SU-DHL-6 (cell line): ENCODE data around the gene COL4A2.
"Not testable (repeated sequence)": the region's sequence is repeated elsewhere in the genome, so short reads cannot be mapped to it uniquely, and the experiment has no call there.

Experiments
- H2AFZ ChIP-seq: fragments of 200-600 bp; sonication (generic); 2 replicates; pipeline ENCODE4 v1.6.1; 2014; ENCODE audit warnings: low read depth, mild to moderate bottlenecking, moderate library complexity, mixed read lengths, antibody characterized with exemption, low read length; ENCODE audit not compliant: severe bottlenecking
- H3F3A ChIP-seq: fragments of 200-600 bp; shearing (Covaris generic); 2 replicates; pipeline ENCODE4 v1.6.0; 2016; ENCODE audit warnings: antibody characterized with exemption, mild to moderate bottlenecking; ENCODE audit not compliant: insufficient read depth
- H3K27ac ChIP-seq: fragments of 200-600 bp; sonication (generic); 2 replicates; pipeline ENCODE4 v1.5.1; 2016; ENCODE audit warnings: low read depth, mild to moderate bottlenecking, low read length, moderate library complexity, mixed read lengths
- H3K27me3 ChIP-seq: fragments of 200-600 bp; sonication (generic), shearing (Covaris generic); 2 replicates; pipeline ENCODE4 v1.6.0; 2014; ENCODE audit warnings: mild to moderate bottlenecking, low read length
- H3K36me3 ChIP-seq: fragments of 200-600 bp; sonication (generic); 2 replicates; pipeline ENCODE4 v1.6.1; 2014; ENCODE audit warnings: mild to moderate bottlenecking, low read length, mixed read lengths
- H3K4me2 ChIP-seq: fragments of 300-600, 200-600 bp; shearing (Covaris generic), sonication (generic); 2 replicates; pipeline ENCODE4 v1.6.0; 2014; ENCODE audit warnings: low read length, low read depth, mild to moderate bottlenecking; ENCODE audit not compliant: poor library complexity, severe bottlenecking
- H3K4me3 ChIP-seq: fragments of 200-600 bp; sonication (generic); 2 replicates; pipeline ENCODE4 v1.5.1; 2014; ENCODE audit warnings: antibody characterized with exemption, low read length, mild to moderate bottlenecking, mixed read lengths; ENCODE audit not compliant: insufficient read depth, poor library complexity, severe bottlenecking
- H3K79me2 ChIP-seq: fragments of 200-600 bp; sonication (generic); 2 replicates; pipeline ENCODE4 v1.6.1; 2014; ENCODE audit warnings: mild to moderate bottlenecking, low read length, moderate library complexity; ENCODE audit not compliant: insufficient read depth
- H3K9ac ChIP-seq: fragments of 200-600 bp; sonication (generic); 2 replicates; pipeline ENCODE4 v1.7.0; 2014; ENCODE audit warnings: mild to moderate bottlenecking, low read length
- H3K9me2 ChIP-seq: fragments of 200-600 bp; sonication (generic); replicated peaks from 2 replicates; pipeline ENCODE4 v1.6.1; 2014; ENCODE audit warnings: low read length; ENCODE audit not compliant: insufficient read depth
- H3K9me3 ChIP-seq: fragments of 200-600 bp; sonication (generic); 2 replicates; pipeline ENCODE4 v1.6.1; 2014; ENCODE audit warnings: low read length, mixed read lengths; ENCODE audit not compliant: insufficient read depth
- H4K20me1 ChIP-seq: fragments of 200-600 bp; sonication (generic); 2 replicates; pipeline ENCODE4 v1.6.1; 2014; ENCODE audit warnings: low read depth, mild to moderate bottlenecking, antibody characterized with exemption, low read length, moderate library complexity, mixed read lengths
- CTCF ChIP-seq: fragments of 200-600 bp; sonication (generic); IDR thresholded peaks from one replicate; pipeline ENCODE4 v1.5.1; 2017; ENCODE audit warnings: antibody characterized with exemption, mild to moderate bottlenecking, low read length, moderate library complexity; ENCODE audit not compliant: insufficient read depth, poor library complexity, severe bottlenecking
- EZH2phosphoT487 ChIP-seq: fragments of 200-600 bp; sonication (generic), shearing (Covaris generic); conservative IDR thresholded peaks from 2 replicates; pipeline ENCODE4 v1.6.1; 2018; ENCODE audit warnings: mild to moderate bottlenecking, antibody characterized with exemption, low read length, moderate library complexity, mixed read lengths

Gene COL4A2

GRCh38 chr13:110484290-110485048 lies 177.4 kb downstream of the COL4A2 start:
- Histone ChIP-seq H3F3A (no peaks in the 10 kb centered on the region), H3K9ac (no peak overlapping the region), H4K20me1 (no peaks in the 10 kb centered on the region), H3K4me3 (no peak overlapping the region), H2AFZ (no peak overlapping the region), H3K9me3 (no peaks in the 10 kb centered on the region), H3K27ac (no peak overlapping the region), H3K79me2 (no peaks in the 10 kb centered on the region), H3K27me3 (no peaks in the 10 kb centered on the region), H3K4me2 (no peak overlapping the region), H3K9me2 (no peaks in the 10 kb centered on the region), H3K36me3 (no peaks in the 10 kb centered on the region)
- TF ChIP-seq EZH2phosphoT487 = no peak
- no peak for TF ChIP-seq CTCF

DNA sequence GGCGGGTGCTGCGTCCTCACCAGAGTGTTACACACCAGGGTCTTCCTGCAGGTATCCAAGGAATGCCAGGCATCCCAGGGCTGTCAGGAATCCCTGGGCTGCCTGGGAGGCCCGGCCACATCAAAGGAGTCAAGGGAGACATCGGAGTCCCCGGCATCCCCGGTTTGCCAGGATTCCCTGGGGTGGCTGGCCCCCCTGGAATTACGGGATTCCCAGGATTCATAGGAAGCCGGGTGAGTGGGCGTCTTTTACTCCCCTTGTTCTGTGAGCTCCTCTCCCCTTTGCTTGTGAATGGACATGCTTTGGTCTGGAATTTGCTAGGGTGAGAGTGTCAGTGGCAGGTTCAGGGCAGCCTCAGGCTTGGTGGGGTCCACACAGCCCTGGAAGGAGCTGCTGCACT lies 178.5 kb downstream of the COL4A2 start:
- H3K9ac ChIP-seq = no peak overlapping the region
- H2AFZ ChIP-seq = no peak overlapping the region
- no peaks in the 10 kb centered on the region for H3F3A ChIP-seq
- H3K27ac ChIP-seq = no peak overlapping the region
- H3K9me3 ChIP-seq = no peaks in the 10 kb centered on the region
- no peaks in the 10 kb centered on the region for H3K79me2 ChIP-seq
- H3K4me3 ChIP-seq = no peak overlapping the region
- no peak overlapping the region for H3K4me2 ChIP-seq
- H3K27me3 ChIP-seq = no peaks in the 10 kb centered on the region
- no peaks in the 10 kb centered on the region for H3K36me3 ChIP-seq
- no peaks in the 10 kb centered on the region for H3K9me2 ChIP-seq
- TF ChIP-seq EZH2phosphoT487 (no peak), CTCF (no peak)
- no peaks in the 10 kb centered on the region for H4K20me1 ChIP-seq

GRCh38 chr13:110486061-110486715 lies 179.1 kb downstream of the COL4A2 start:
- H3K36me3 ChIP-seq = no peaks in the 10 kb centered on the region
- no peaks in the 10 kb centered on the region for H4K20me1 ChIP-seq
- no peak overlapping the region for H3K4me3 ChIP-seq
- no peak overlapping the region for H3K27ac ChIP-seq
- no peaks in the 10 kb centered on the region for H3K9me2 ChIP-seq
- no peak overlapping the region for H2AFZ ChIP-seq
- no peaks in the 10 kb centered on the region for H3K79me2 ChIP-seq
- no peaks in the 10 kb centered on the region for H3K27me3 ChIP-seq
- no peaks in the 10 kb centered on the region for H3F3A ChIP-seq
- H3K4me2 ChIP-seq = no peak overlapping the region
- H3K9ac ChIP-seq = no peak overlapping the region
- H3K9me3 ChIP-seq = no peaks in the 10 kb centered on the region
- TF ChIP-seq CTCF (no peak), EZH2phosphoT487 (no peak)

DNA sequence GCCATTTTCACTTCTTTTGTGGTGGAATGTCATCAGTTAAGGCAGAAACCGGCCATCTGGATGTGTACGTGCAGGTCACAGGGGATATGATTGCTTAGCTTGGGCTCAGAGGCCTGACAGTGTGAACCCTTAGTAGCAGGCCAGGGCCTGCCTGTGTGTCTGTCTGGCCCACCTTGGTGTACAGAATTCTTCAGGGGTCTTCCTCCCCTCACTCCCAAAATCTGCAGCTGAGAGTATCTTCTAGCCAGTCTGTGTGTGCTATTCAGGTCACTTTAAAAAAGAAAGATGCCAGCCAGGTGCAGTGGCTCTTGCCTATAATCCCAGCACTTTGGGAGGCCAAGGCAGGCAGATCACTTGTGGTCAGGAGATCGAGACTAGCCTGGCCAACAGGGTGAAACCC lies 179.8 kb downstream of the COL4A2 start:
- H3K4me2 ChIP-seq, H3K27ac ChIP-seq, H3K4me3 ChIP-seq, H3K36me3 ChIP-seq, H4K20me1 ChIP-seq, H3K9me3 ChIP-seq, H3F3A ChIP-seq, H3K79me2 ChIP-seq, H3K9ac ChIP-seq, H3K9me2 ChIP-seq, H3K27me3 ChIP-seq, H2AFZ ChIP-seq: not testable (repeated sequence)
